ENCODE data around the gene CRNKL1.

Gene CRNKL1

GRCh38 chr20:20052074-20052970 lies at the start of gene CRNKL1, which contains the start of gene CFAP61:
Gene CRNKL1, minus strand, starts transcription at chr20:20052466. Its CDS starts 124 bp downstream, at chr20:20052342.
Gene CFAP61, plus strand, starts transcription at chr20:20052532. Its CDS starts 4,122 bp downstream, at chr20:20056654.
- peak; percentile 97 for DNase-seq

- DNase-seq: no peak
These were observed 48.6 kb upstream of the CRNKL1 start for GRCh38 chr20:20100881-20101280.

GRCh38 chr20:20096421-20096820 lies 44.2 kb upstream of the CRNKL1 start:
- DNase-seq: no peak

GRCh38 chr20:20095114-20095872 lies 43.0 kb upstream of the CRNKL1 start:
- no peak for DNase-seq

- no peak for DNase-seq
These were observed 42.1 kb upstream of the CRNKL1 start for GRCh38 chr20:20094410-20094809.

- no peak for DNase-seq
These were observed 40.6 kb upstream of the CRNKL1 start for GRCh38 chr20:20092827-20093226.

GRCh38 chr20:20089939-20090338 lies 37.7 kb upstream of the CRNKL1 start:
- no peak for DNase-seq

- no peak for DNase-seq
These were observed 36.8 kb upstream of the CRNKL1 start for GRCh38 chr20:20089018-20089417.

- DNase-seq: no peak
These were observed 33.5 kb upstream of the CRNKL1 start for GRCh38 chr20:20085812-20086211.

GRCh38 chr20:20085071-20085470 lies 32.8 kb upstream of the CRNKL1 start:
- DNase-seq: no peak

- DNase-seq: no peak
These were observed 32.1 kb upstream of the CRNKL1 start for GRCh38 chr20:20084296-20084752.

- DNase-seq: peak; percentile 44
These were observed 31.5 kb upstream of the CRNKL1 start for GRCh38 chr20:20083807-20084206.

GRCh38 chr20:20079102-20079784 lies 27.0 kb upstream of the CRNKL1 start:
- DNase-seq: no peak

- DNase-seq: no peak
These were observed 25.8 kb upstream of the CRNKL1 start for GRCh38 chr20:20078041-20078440.

- DNase-seq: no peak
These were observed 24.2 kb upstream of the CRNKL1 start for GRCh38 chr20:20076297-20077065.

GRCh38 chr20:20075032-20075431 lies 22.8 kb upstream of the CRNKL1 start:
- no peak for DNase-seq

- DNase-seq: no peak
These were observed 21.6 kb upstream of the CRNKL1 start for GRCh38 chr20:20073801-20074371.

- DNase-seq: no peak
These were observed 18.8 kb upstream of the CRNKL1 start for GRCh38 chr20:20070871-20071726.

GRCh38 chr20:20065361-20065760 lies 13.1 kb upstream of the CRNKL1 start:
- no peak for DNase-seq

GRCh38 chr20:20063941-20064702 lies 11.9 kb upstream of the CRNKL1 start:
- no peak for DNase-seq

Measured in CD4-positive, alpha-beta T cell treated with Interleukin-21 for 1 hour (primary cell).